ENCODE results near the gene C1QL3. TPM values are rescaled to one million over a fixed set of nuclear protein-coding genes. Genes with fewer than 3 reads are reported as not detected.

C1QL3 gene
- total and polyA plus RNA-seq, 8 donors: 0.05 TPM; not detected in 7

DNA sequence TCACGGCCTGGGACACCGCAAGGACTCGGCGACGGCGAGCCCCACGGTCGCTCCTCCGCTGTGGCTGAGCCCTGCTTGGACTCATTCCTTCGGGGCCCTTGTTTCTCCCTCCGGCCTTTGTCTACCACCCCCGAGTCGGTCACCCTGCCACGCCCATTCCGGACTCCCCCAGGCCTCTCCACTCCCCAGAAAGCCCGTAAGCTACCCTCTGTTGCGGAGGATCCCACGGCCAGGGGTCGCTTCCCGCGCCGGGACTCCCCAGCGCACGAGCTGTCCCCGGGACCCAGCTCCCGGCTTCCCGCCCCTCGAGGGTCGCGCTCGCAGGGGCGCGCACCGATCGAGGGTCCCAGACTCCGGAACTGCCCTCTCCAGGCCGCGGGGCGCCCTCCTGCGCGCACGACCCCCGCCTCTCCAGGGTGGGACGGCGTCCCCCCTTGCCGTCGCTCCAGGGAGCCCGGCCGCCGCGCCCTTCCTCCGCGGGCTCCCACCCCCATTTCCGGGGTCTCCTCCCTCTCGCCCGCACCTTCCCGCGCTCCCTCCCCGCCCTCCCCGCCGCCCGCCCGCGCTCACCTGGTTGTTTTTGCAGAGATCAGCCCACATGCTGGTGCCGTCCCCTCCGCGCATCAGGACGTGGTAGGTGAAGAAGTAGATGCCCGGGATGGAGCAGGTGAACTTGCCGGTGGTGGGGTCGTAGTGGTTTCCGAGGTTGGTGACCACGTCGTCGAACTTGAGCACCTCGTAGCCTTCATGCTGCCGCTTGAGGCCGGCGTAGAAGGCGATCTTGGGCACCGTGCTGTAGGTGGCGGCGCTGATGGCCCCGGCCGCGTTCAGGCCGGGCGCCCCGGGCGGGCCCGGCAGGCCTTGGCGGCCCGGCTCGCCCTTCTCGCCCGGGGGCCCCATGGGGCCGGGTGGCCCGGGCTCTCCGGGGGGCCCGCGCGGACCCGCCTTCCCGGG lies 1.5 kb downstream of the C1QL3 start:
- H3K4me3 ChIP-seq: peak overlapping the region in 3 of 4 donors; percentile 23 to 51 (median 37)
- H3K9me3 ChIP-seq: no peaks in the 10 kb centered on the region
- peaks cover 0 to 4% (median 0%) of the 10 kb centered on the region in 4 donors for H3K27me3 ChIP-seq
- H3K4me1 ChIP-seq: no peaks in the 10 kb centered on the region
- no peak overlapping the region for H3K27ac ChIP-seq
- FAIRE-seq: no peak
- intact Hi-C loops (cut with DNase I): loop anchor here in 1 of 3 donors (10.0 kb wide), 1 partner anchor 75 kb away; no protein-coding TSS in a partner anchor
- 8% methylated on average over 91 to 104 of the region's 104 CpGs for WGBS, 2 donors
- TF ChIP-seq CTCF (IDR thresholded peaks at IDR 0.05): no peak
- ATAC-seq: peak; percentile 21 to 62 (median 37)
- H3K36me3 ChIP-seq: no peaks in the 10 kb centered on the region
- DNase-seq: peak in 2 of 6 donors; percentile 57 to 60

- TF ChIP-seq CTCF (IDR thresholded peaks at IDR 0.05): no peak
- intact Hi-C loops (cut with DNase I): no loop called here
- FAIRE-seq: no peak
- H3K27me3 ChIP-seq: peaks cover 0 to 4% (median 0%) of the 10 kb centered on the region in 4 donors
- DNase-seq: peak in 1 of 6 donors; percentile 61
- H3K36me3 ChIP-seq: no peaks in the 10 kb centered on the region
- H3K4me3 ChIP-seq: no peak overlapping the region
- ATAC-seq: no peak
- no peaks in the 10 kb centered on the region for H3K4me1 ChIP-seq
- no peak overlapping the region for H3K27ac ChIP-seq
- 52 to 54% methylated on average over 31 of the region's 31 CpGs for WGBS, 2 donors
- no peaks in the 10 kb centered on the region for H3K9me3 ChIP-seq
Observed at GRCh38 chr10:16519250-16519907, 2.3 kb downstream of the C1QL3 start.

DNA sequence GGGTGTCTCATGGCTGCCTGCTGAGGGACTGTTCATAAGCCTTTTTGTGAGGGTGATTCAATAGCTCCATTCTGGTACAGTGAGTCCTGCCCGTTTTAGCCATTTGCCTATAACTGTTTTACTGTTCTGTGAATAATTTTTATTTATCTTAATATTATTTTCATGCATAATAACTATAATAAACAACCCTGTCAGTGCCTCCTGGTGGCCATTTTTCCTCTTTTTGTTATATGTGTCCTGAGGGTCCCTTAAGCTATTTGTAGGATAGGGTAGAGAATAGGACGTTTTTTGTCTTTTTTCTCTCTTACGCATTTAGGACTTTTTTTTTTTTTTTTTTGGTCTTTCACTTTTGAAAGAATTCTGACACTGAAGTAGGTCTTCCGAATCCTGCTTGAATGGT lies 2.9 kb downstream of the C1QL3 start:
- intact Hi-C loops (cut with DNase I): no loop called here
- H3K27ac ChIP-seq: no peak overlapping the region
- no peak for ATAC-seq
- H3K9me3 ChIP-seq: no peaks in the 10 kb centered on the region
- WGBS, 2 donors: 76 to 81% methylated on average over 4 of the region's 4 CpGs
- H3K4me1 ChIP-seq: no peaks in the 10 kb centered on the region
- no peaks in the 10 kb centered on the region for H3K36me3 ChIP-seq
- H3K27me3 ChIP-seq: peaks cover 0 to 4% (median 0%) of the 10 kb centered on the region in 4 donors
- DNase-seq: no peak
- no peak overlapping the region for H3K4me3 ChIP-seq
- no peak for TF ChIP-seq CTCF (IDR thresholded peaks at IDR 0.05)
- FAIRE-seq: no peak

- H3K36me3 ChIP-seq: no peaks in the 10 kb centered on the region
- H3K9me3 ChIP-seq: no peaks in the 10 kb centered on the region
- DNase-seq (no peak), FAIRE-seq (no peak), ATAC-seq (no peak)
- H3K27ac ChIP-seq: no peak overlapping the region
- 92 to 95% methylated on average over 9 of the region's 9 CpGs for WGBS, 2 donors
- TF ChIP-seq CTCF (IDR thresholded peaks at IDR 0.05): no peak
- no peaks in the 10 kb centered on the region for H3K4me1 ChIP-seq
- intact Hi-C loops (cut with DNase I): no loop called here
- no peaks in the 10 kb centered on the region for H3K27me3 ChIP-seq
- no peak overlapping the region for H3K4me3 ChIP-seq
Observed at GRCh38 chr10:16510843-16511242, 10.8 kb downstream of the C1QL3 start.

Measured in pancreas (tissue), 10 donors.